ENCODE results near the gene SLC7A1. TPM values are rescaled to one million over a fixed set of nuclear protein-coding genes. Genes with fewer than 3 reads are reported as not detected.

Gene SLC7A1
- total and polyA plus RNA-seq, 2 of the 4 experiments (the other 2 are of a cell fraction) = 9.7 to 22.3 TPM

GRCh38 chr13:29536853-29537252 lies 58.6 kb downstream of the SLC7A1 start (continued):
- no peak for TF ChIP-seq ELK1 (IDR thresholded peaks at IDR 0.05; ENCODE audit: borderline replicate concordance, low read depth, low read length)

GRCh38 chr13:29535663-29536655 lies 59.5 kb downstream of the SLC7A1 start:
- ChIA-PET POLR2A (ENCODE audit: unreplicated experiment) (no interaction called here), CTCF (no interaction called here)
- no peaks in the 10 kb centered on the region for H3K27me3 ChIP-seq (ENCODE audit: control insufficient read depth, insufficient read depth, low read length)
- no peak for ATAC-seq (ENCODE audit: low read depth)
- H3K23ac ChIP-seq (ENCODE audit: low read depth, low read length) = no peak overlapping the region
- peaks cover 45 to 79% of the 10 kb centered on the region in 2 experiments for H3K79me1 ChIP-seq (ENCODE audit: low read depth in 1 of 2, low read length in 2 of 2)
- no peak overlapping the region for H4K8ac ChIP-seq (ENCODE audit: low read depth in 2 of 2, low read length in 2 of 2)
- peaks cover 16% of the 10 kb centered on the region; the same call in 1 of the 2 replicates for H3K9me1 ChIP-seq (ENCODE audit: insufficient read depth, low read length)
- no peak overlapping the region for H4K5ac ChIP-seq (ENCODE audit: low read depth, low read length)
- no peak overlapping the region for H2AFZ ChIP-seq (replicated peaks; ENCODE audit: low read length, poor library complexity)
- H2BK15ac ChIP-seq (ENCODE audit: low read depth, low read length) = no peak overlapping the region
- H3K9ac ChIP-seq (ENCODE audit: low read depth, low read length) = no peak overlapping the region
- in situ Hi-C loops (cut with MboI; ENCODE audit: low sequenced_read_pairs) (no loop called here), dilution Hi-C loops (cut with HindIII; ENCODE audit: low sequenced_read_pairs, unreplicated experiment) (no loop called here), intact Hi-C loops (cut with micrococcal nuclease) (no loop called here)
- peaks cover 40% of the 10 kb centered on the region for H4K20me1 ChIP-seq (ENCODE audit: insufficient read depth, low read length)
- DNase-seq = no peak
- H3K4me2 ChIP-seq (ENCODE audit: low read depth, low read length) = no peak overlapping the region
- H4K91ac ChIP-seq (ENCODE audit: insufficient read depth, low read depth, low read length) = no peak overlapping the region
- H3K18ac ChIP-seq (ENCODE audit: low read depth, low read length) = no peak overlapping the region
- WGBS, 2 experiments (ENCODE audit: extremely low coverage in 2 of 2, insufficient read length in 1 of 2) = 95% methylated on average over 15 of the region's 24 CpGs; no CpG with 5 or more reads in 1 of the 2 experiments
- no peak overlapping the region for H3K56ac ChIP-seq (ENCODE audit: extremely low read depth, insufficient read depth, low read length)
- H2BK5ac ChIP-seq (ENCODE audit: low read depth, low read length, poor library complexity, severe bottlenecking) = no peak overlapping the region
- BruUV-seq (replicated peaks) = no TSS peak
- H2BK20ac ChIP-seq (ENCODE audit: low read depth, low read length) = no peak overlapping the region
- no peaks in the 10 kb centered on the region for H3K9me3 ChIP-seq (ENCODE audit: control insufficient read depth, insufficient read depth, low read length)
- no peak overlapping the region for H2BK120ac ChIP-seq (ENCODE audit: low read depth, low read length)
- 0 out of 2 replicates have a peak, but pooled peaks cover 2% of the 10 kb centered on the region for H3K4me1 ChIP-seq (ENCODE audit: control insufficient read depth, insufficient read depth, low read length)
- H2AK9ac ChIP-seq (replicated peaks; ENCODE audit: low read depth, low read length, poor library complexity) = no peak overlapping the region
- H3K36me3 ChIP-seq (ENCODE audit: control insufficient read depth, insufficient read depth, low read length) = peaks cover 25% of the 10 kb centered on the region
- no peak overlapping the region for H3K4me3 ChIP-seq (ENCODE audit: insufficient read depth, low read depth, low read length)
- no peak overlapping the region for H3K27ac ChIP-seq (ENCODE audit: insufficient read depth, low read length)
- no peak overlapping the region for H2AK5ac ChIP-seq (ENCODE audit: low read depth, low read length)
- H3K14ac ChIP-seq (replicated peaks; ENCODE audit: low read depth, low read length) = no peak overlapping the region
- H3K4ac ChIP-seq (ENCODE audit: low read depth, low read length) = no peak overlapping the region
- TF ChIP-seq RCOR1 (IDR thresholded peaks at IDR 0.05; ENCODE audit: insufficient replicate concordance, low read length) = no peak
- TF ChIP-seq MAZ (IDR thresholded peaks at IDR 0.05; ENCODE audit: borderline replicate concordance, low read depth, low read length) = no peak
- TF ChIP-seq NFE2L2 (IDR thresholded peaks at IDR 0.05; ENCODE audit: low read depth, low read length) = no peak
- no peak for TF ChIP-seq MAFK (IDR thresholded peaks at IDR 0.05; ENCODE audit: low read depth, low read length)
- TF ChIP-seq MXI1 (IDR thresholded peaks at IDR 0.05; ENCODE audit: borderline replicate concordance, low read depth, low read length) = no peak
- no peak for TF ChIP-seq CHD1 (IDR thresholded peaks at IDR 0.05; ENCODE audit: low read depth, low read length)
- TF ChIP-seq USF2 (IDR thresholded peaks at IDR 0.05; ENCODE audit: low read depth, low read length) = no peak
- no peak for TF ChIP-seq FOS (IDR thresholded peaks at IDR 0.05; ENCODE audit: low read depth, low read length)
- TF ChIP-seq ELK1 (IDR thresholded peaks at IDR 0.05; ENCODE audit: borderline replicate concordance, low read depth, low read length) = no peak
- TF ChIP-seq BHLHE40 (IDR thresholded peaks at IDR 0.05; ENCODE audit: low read depth, low read length) = no peak
- no peak for TF ChIP-seq POLR2A (IDR thresholded peaks at IDR 0.05; ENCODE audit: low read depth, low read length)
